GM19455 (cell line): ENCODE measurements around the gene CLEC12A.

Source experiments
- ATAC-seq: cut with Tn5 transposase; IDR thresholded peaks from one replicate; pipeline ENCODE4 v1.9.1; 2021; ENCODE audit not compliant: unreplicated experiment

CLEC12A gene

DNA sequence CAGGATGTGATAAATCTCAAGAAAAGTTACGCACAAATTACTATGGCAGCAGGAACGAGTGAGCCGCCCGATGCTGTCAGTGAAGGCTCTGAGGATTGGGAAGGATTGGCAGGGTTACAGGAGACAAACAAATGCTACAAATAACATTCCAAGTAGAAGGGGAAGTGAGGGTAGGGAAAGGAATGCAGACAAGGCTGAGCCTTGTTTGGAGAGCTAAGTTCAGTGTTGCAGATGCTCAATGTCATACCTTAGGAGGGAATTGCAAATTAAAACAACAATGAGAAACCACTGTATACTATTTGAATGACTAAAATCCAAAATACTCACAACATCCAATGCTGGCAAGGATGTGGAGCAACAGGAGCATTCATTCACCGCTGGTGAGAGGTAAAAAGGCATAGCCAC, 60.6 kb downstream of the CLEC12A start:
- ATAC-seq: no peak

- ATAC-seq: no peak
Measured at GRCh38 chr12:10033783-10034545, 62.8 kb downstream of the CLEC12A start.
